Sigmoid colon (tissue), 4 donors: ENCODE data around the gene GARNL3.

Experiments
- CTCF ChIP-seq, 4 experiments: fragments of 450-650 bp in 3 of 4; fragments of 200-600 bp in 1 of 4; IDR thresholded peaks; one replicate each; pipeline ENCODE4 v1.5.1; 2016 to 2019; ENCODE audit warnings: antibody characterized with exemption in 4 of 4, mild to moderate bottlenecking in 3 of 4, moderate library complexity in 2 of 4
- EP300 ChIP-seq, 4 donors: sonication (generic); formaldehyde crosslinking; IDR thresholded peaks; one replicate each; pipeline ENCODE4 v1.6.1; 2017; ENCODE audit warnings: antibody characterized with exemption in 4 of 4
- POLR2A ChIP-seq, 2 donors: fragments of 450-650 bp; IDR thresholded peaks; one replicate each; pipeline ENCODE4 v1.6.1; 2016; ENCODE audit warnings: antibody characterized with exemption in 2 of 2, mild to moderate bottlenecking in 2 of 2, moderate library complexity in 2 of 2
- POLR2AphosphoS5 ChIP-seq, 4 donors: sonication (generic); formaldehyde crosslinking; IDR thresholded peaks; one replicate each; pipeline ENCODE4 v1.6.1; 2017; ENCODE audit warnings: antibody characterized with exemption in 4 of 4

- TF ChIP-seq EP300 (IDR thresholded peaks at IDR 0.05) (no peak), POLR2AphosphoS5 (IDR thresholded peaks at IDR 0.05) (no peak), CTCF (IDR thresholded peaks at IDR 0.05) (no peak), POLR2A (IDR thresholded peaks at IDR 0.05) (no peak)
These were observed 129.1 kb downstream of the GARNL3 start for GRCh38 chr9:127393645-127394044.
